8988T (cell line): ENCODE data around the gene DNAAF9.
A peak's percentile ranks its signal among the peaks of the same experiment; 100 is the strongest.
"Not testable (repeated sequence)": the region's sequence is repeated elsewhere in the genome, so short reads cannot be mapped to it uniquely, and the experiment has no call there.

ENCODE experiments used
- DNase-seq: peaks from one replicate; pipeline ENCODE4 v3.0.0; 2011

The DNAAF9 gene

DNA sequence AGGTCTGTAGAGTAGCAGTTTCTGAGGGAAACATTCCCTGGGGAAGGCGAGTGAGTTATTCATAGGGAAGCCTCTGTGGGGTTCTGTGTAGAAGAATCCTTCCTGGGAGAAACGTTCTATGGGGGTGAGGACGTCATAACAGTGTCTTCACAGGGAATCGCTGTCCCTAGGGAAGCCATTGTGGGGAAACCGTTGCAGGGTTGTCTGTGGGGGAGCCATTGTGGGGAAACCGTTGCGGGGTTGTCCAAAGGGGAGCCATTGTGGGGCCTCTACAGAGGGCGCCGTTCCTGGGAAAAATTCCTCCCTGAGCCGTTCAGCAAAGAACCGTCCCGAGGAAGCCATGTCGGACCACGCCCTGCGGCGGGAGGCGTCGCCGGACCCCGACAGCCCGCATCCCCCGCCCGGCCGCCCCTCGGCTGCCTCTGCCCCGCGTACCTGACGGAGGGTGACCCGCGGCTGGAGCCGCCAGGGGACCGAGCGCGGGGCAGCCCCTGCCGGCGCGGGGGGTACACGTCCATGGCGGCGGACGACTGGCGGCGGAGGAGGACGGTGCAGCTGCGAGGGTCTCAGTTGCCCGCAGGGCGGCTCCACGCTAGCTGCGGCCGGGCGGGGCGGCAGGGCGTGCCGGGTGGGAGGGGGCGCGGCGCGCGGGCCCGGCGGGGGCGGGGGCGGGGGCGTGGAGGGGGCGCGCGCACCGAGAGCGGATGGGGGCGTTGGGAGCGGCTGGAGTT lies at the start of gene DNAAF9:
DNAAF9 (minus strand) TSS at position 630 of the 731 bp plus-strand sequence; CDS start at position 518, 112 bp downstream.
- DNase-seq, result peak; percentile 76

DNA sequence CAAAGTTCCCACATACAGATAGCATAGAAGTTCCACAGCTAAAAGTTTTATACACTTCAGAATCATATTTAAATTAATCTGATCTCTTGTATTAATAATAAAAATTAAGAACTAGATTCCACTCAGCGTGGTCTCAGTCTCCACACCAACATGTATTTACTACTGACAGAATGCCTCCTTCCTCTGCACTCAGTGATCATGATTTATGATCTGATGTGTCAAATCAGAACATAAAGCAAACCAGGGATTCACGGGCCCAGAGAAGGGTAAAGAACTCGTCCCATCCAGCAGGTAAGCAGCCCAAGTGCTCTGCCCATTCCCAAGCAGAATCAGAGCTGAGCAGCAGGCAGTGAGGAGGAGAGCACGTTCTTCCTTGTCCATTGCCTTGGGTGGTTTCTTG lies 49.2 kb upstream of the DNAAF9 start:
- DNase-seq, result no peak

DNA sequence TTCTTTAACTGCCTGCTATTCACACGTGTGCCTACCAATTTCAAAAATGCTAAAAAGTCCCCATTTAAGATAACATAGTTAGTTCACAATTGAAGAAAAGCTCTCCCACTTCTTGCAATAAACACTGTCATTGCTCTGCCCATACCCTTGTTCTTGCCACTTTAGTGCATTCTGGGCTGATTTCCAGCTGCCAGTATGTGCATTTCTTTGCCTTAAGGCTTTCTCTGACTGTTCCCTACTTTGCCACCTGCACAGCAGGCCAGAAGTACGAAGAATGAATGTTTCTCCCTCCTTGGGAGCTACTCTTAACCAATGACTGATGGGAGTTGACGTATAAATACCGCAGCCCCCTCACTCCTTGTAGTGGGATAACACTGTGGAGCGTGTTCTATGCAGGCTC lies 47.4 kb upstream of the DNAAF9 start:
- no peak for DNase-seq

DNA sequence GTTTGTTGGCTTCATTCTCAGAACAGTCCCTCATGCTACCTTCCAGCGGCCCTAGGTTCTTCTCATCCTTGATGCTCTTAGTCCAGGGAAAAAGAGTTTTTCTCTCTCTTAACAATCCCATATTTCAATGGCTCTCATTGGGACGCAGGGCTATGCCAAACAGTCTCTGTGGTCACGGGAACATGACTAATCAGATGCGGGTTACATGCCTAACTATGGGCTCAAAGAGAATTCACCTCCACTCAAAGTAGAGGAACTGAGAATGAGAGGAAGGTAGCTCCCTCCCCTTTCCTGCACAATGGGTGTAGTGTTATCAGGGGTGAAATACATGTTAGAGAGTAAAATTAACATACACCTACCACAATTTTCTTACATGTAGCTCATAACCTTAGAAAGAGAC lies 45.2 kb upstream of the DNAAF9 start:
- DNase-seq, result no peak

DNA sequence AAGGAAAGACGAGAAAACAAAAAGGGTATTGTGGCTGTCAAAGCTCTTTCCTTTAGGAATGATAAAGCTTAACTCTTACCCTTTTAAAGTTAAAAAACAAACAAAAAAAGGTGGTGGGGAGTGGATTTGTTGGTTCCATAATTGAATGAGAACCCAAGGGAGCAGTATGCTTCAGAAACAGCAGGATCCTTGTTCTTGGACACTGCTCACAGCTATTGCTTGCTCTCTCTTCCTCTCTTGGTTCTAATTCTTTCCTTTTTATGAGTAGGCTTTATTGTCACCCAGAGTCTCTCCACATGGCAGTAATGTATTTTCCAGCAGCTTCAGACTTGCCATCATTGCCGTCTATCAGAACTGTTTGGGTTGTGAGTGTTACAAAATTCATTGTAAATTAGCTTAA lies 44.7 kb upstream of the DNAAF9 start:
- no peak for DNase-seq

DNA sequence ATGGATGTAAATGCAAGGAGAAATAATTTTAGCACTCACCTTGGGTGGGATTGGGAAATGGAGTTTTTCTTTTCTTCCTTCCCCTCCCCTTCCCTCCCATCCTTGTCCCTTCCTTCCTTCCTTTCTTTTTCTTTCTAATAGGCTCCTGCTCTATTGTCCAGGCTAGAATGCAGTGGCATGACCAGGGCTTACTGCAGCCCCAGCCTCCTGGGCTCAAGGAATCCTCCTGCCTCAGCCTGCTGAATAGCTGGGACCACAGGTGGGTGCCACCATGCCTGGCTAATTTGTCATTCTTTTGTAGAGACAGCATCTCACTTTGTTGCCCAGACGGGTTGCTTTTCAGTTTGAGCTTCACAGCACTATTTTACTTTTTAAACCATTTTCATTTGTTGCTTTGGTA lies 41.9 kb upstream of the DNAAF9 start:
- DNase-seq, result no peak

DNA sequence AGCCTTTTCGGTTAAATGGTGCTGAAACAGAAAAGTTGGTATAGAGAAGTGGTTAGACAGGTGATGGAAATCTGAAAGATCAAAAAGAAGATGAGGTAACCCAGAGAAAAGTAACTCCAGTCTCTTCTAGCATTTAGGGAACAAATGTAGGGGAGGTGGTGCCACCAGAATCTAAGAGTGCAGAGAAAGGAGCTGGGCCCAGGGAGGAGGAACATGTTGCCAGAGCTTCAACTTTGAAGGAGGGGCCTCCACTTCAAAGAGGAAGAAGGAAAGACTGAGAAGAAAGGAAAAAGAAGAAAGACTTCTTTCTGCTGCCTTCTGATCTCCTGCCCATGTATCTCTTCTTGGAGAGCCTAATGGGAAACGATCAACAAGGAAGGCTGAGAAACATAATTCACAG lies 39.9 kb upstream of the DNAAF9 start:
- no peak for DNase-seq

DNA sequence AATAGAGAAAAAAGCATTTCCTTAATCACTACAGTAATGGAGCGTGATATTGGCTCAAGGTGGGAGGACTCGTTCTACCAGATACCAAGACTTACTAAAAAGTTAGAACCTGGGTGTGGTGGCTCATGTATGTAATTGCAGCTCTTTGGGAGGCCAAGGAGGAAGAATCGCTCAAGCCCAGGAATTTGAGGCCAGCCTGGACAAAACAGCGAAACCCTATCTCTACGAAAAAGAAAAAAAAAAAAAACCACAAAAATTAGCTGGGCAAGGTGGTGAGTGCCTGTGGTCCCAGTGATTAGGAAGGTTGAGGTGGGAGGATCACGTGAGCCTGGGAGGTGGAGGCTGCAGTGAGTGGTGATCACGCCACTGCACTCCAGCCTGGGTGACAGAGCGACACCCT lies 39.3 kb upstream of the DNAAF9 start:
- no peak for DNase-seq

DNA sequence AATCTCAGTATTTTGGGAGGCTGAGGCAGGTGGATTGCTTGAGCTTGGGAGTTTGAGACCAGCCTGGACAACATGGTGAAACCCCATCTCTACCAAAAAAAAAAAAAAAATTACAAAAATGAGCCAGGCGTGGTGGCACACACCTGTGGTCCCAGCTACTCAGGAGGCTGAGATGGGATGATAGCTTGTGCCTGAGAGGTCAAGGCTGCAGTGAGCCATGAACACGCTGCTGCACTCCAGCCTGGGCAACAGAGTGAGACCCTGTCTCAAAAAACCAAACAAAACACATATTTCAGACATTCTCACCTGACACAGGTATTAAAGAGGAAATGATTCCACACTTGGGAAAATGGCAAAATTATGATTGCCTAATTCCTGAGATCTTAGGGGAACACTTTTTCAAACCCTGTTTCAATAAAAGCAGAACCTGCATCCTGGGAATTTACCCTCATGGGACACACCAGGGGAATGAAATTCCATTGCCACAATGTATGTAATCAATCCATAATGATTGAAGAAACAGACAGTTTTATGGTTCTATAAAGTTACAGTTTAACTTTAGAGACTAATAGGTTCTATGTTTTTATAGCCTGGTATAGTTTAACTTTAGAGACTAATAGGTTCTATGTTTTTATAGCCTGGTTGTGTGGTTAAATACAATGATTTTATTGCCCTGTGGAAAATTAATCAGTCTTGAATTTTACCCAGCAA lies 29.6 kb upstream of the DNAAF9 start:
- no peak for DNase-seq

DNA sequence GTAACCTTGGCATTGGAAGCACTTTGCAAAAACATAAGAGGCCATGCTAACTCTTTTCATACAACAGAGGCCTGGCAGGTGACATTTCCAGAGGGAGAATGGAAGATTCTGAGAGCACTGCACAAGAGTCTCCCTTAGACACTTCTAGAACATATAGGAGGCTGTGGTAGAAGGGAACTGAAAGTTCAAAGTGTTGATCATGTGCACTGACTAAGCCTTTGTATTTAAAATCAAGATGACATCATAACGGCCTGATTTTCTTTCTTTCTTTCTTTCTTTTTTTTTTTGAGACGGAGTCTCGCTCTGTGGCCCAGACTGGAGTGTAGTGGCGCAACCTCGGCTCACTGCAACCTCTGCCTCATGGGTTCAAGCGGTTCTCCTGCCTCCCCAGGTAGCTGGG lies 26.8 kb upstream of the DNAAF9 start:
- DNase-seq, result no peak

DNA sequence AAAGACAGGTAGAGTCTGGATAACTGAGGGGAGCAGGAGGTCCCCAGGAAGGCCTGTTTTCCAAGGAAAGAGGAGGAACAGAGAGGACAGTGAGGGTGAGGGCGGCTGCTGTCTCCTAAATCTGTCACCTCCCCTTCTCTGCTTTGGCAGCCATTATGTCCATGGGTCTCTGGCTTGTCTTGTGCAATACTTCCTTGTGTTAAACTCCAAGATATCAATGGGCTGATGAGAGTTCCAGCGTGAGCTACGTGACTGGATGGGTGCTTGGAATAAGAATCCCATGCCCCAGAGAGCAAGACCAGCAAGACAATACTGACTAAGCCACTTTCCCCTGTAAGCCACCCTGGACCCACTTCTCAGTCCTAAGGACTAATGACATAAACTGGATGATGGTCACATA lies 26.3 kb upstream of the DNAAF9 start:
- no peak for DNase-seq

DNA sequence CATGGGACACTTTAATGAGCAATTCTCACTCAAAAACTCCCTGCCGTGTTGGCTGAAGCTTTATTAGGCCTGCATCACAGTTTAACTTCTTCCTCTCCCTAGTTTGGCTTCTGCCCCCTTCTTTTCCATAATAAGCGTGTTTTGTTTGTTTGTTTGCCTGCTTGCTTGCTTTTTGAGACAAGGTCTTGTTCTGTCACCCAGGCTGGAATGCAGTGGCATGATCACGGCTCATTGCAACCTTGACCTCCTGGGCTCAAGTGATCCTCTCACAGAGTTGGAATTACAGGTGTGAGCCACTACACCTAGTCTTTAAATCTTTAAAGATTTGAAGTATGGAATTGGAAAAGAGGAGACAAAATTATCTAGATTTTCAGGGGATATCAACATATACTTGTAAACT lies 25.4 kb upstream of the DNAAF9 start:
- no peak for DNase-seq

DNA sequence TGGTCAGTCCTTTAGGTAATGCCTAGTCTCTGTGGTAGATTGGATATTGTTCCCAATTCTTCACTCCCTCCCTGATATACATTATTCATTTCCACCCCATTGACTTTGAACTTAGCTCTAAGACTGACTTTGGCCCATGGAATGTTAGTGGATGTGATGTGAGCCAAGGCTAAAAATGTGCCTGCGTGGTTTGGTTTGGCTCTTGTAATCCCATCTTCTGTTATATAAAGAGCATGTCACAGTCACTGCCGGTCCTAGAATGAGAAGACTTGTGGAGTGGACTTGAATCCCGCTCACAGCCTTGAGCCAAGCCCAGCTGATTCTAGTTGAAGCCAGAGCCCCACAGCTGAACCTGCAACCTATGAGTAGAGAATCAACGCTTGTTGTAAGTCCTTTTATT lies 23.6 kb upstream of the DNAAF9 start:
- DNase-seq, result no peak

DNA sequence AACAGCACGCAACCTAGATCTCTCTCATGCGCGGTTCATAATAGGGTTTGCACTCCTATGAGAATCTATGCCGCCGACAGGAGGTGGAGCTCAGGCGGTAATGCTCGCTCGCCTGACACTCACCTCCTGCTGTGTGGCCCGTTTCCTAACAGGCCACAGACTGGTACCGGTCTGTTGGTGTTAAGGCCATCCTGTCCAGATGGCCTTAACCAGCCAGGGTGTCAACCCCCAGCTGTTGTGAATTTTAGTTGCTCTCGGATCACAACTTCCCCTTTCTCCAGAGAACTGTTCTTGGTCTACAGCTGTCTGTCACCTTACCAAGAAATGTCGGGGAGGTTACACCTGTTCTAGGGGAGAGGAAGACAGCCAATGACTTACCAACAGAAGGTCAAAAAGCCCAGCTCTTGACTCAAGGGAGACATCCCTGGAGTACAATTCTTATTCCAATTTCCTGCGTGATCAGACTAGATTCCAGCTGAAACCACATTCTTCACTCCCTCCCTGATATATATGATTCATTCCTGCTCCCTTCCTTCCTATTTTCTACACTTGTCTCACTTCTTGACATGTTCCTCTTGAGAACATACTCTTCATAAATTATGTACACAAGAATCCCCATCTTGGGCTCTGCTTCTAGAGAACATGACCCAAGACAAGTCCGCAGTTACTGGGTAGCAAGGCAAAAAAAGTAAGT lies 23.1 kb upstream of the DNAAF9 start:
- DNase-seq, result no peak

DNA sequence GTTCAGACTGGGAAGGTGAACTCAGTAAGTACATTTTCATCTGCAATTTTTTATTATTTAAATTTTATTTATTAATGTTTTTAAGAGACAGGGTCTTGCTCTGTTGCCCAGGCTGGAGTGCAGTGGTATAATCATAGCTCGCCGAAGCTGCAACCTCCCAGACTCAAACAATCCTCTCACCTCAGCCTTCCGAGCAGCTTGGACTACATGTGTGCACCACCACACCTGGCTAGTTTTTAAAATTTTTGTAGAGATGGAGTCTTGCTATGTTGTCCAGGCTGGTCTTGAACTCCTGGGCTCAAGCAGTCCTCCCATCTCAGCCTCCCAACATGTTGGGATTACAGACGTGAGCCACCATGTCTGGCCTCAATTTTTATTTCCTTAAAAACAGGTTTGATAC lies 19.3 kb upstream of the DNAAF9 start:
- DNase-seq, result not testable (repeated sequence)

DNA sequence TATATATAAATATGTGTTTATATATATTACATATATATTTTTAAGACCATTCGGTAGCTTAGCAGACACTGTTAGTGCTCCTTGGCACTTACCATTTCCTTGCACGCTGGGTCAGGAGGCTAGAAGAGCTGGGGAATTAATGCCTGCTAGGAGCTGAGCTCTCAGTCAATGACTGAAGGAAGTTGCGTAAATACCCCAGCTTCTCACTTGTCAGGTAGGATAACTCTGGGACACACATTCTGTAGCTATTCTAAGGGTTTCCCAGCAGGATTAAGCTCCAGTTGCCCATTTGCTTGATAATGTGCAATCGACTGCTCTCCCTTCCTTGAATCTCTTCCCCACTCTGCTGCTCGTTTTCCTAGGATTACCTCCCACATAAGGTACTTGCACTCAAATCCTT lies 15.7 kb upstream of the DNAAF9 start:
- no peak for DNase-seq

DNA sequence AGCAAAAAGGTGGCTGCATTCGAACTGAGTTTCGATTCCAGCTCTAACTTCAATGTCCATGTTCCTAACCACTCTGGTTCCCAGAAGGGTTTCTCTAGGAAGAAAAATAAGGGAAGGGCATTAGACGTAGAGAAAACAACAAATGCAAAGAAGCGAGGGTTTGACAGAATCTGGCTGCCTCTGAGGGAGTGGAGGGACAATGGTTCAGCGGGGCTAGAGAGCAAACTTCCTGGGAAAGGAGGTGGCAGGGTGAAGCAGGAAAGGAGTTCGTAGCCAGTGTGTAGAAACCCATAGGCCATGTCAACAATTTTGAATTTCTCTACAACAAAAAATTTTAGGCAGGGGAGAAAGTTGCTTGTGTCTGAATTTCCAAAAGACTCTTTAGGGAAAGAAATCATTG lies 14.5 kb upstream of the DNAAF9 start:
- DNase-seq, result no peak

DNA sequence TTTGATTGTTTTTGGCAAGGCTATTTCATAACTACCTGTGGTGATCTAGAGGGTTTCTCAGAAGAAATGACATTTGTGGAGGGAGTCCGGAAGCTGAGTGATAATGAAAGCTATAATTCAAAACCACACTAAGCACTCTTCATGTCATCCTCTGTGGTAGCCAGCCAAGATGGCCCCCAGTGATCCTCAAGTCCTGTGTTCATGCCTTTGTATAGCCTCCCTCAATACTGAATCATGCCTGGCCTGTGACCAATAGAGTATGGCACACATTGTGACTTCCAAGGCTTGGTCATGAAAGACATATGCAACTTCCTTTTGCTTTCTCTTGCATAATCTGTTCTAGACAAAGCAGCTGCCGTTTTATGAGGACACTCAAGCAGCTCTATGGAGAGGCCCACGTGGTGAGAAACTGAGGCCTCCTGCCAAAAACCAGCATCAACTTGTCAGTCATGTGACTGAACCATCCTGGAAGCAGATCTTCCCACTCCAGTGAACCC lies 12.8 kb upstream of the DNAAF9 start:
- no peak for DNase-seq

DNA sequence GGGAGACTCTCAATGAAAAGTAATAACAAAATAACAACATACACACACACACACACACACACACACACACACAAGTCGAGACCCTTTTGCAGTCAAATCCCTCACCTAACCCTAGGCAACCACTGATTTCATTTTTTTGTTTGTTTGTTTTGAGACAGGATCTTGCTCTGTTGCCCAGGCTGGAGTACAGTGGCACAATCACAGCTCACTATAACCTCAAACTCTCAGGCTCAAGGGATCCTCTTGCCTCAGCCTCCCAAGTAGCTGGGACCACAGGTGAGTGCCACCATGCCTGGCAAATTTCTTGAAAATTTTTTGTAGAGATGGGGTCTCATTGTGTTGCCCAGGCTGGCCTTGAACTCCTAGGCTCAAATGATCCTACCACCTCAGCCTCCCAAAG lies 10.7 kb upstream of the DNAAF9 start:
- DNase-seq, result not testable (repeated sequence)

DNA sequence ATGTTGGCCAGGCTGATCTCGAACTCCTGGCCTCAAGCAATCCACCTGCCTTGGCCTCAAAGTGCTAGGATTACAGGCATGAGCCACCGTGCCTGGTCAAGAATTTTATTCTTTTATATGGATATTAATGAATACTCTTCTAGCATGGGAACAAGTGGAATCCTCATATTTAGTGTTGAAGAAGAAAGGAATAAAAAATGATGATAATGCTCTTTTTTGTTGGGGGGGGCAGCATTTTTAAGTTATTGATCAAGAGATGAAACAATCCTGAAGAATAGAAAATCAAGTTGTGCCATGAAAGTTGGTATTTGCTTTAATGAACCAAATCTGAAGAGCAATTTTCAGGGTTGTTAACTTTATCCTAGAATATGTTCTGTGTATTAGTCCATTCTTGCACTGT lies 6.7 kb upstream of the DNAAF9 start:
- no peak for DNase-seq

DNA sequence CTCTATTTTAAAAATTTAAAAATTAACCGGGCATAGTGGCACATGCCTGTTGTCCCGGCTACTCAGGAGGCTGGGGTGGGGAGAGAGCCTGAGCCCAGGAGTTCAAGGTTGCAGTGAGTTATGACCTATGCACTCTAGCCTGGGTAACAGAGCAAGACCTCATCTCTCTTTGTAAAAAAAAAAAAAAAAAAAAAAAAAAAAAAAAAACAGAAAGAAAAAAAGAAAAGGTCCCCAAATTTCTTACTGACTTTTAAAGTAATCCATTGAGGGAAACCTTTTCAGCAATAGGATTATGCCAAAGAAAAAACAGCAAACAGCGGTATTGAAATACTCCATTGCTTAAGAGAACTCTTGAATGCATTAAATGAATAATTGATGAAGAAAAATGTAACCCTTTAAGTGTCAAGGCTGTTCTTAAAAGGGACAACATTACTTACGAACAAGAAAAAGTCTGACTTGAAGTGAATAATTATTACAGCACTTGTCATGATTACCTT lies 6.0 kb upstream of the DNAAF9 start:
- no peak for DNase-seq

DNA sequence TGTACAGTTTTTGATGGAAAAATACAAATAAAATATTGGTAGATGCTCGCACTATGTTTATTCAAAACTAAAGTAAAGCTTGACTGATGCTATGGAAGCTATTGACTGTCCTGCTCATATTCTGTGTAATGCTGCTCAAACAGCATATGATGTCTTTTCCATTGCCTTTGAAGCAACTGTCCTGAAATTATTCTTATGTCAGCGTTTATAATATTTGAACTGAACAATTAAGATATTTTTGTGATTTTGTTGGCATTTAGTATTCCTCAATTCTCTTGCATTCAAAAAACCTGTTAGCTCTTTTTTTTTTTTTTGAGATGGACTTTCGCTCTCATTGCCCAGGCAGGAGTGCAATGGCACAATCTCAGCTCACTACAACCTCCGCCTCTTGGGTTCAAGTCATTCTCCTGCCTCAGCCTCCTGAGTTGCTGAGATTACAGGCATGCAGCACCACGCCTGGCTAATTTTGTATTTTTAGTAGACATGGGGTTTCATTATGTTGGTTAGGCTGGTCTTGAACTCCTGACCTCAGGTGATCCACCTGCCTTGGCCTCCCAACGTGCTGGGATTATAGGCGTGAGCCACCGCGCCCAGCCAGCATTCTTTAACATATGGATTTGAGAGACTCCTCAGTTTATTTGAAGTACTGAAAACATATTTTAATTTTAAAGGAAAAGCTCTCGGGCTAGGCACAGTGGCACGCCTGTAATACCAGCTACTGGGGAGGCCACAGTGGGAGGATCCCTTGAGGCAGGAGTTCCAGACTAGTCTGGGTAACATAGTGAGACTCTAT lies 5.3 kb upstream of the DNAAF9 start:
- no peak for DNase-seq

DNA sequence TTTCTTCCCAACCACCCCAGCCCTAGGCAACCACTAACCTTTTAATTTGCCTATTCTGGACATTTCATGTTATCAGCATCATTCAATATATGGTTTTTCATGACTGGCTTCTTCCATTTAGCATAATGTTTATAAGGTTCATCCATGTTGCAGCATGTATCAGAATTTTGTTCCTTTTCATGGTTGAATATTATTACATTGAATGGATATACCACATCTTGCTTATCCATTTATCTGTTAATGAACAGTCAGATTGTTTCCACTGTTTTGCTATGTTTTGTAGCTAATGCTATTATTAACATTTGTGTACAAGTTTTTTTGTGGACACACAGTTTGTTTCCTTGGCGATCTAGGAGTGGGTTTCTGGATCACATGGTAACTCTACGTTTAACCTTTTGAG lies 3.0 kb upstream of the DNAAF9 start:
- no peak for DNase-seq
